Ovary (tissue), 9 donors: ENCODE results near the gene COL4A4. TPM values are rescaled to one million over a fixed set of nuclear protein-coding genes. Genes with fewer than 3 reads are reported as not detected.
A peak's percentile ranks its signal among the peaks of the same experiment; 100 is the strongest.
"Not testable (repeated sequence)": the region's sequence is repeated elsewhere in the genome, so short reads cannot be mapped to it uniquely, and the experiment has no call there.

ENCODE experiments used
- DNase-seq, 5 donors: peaks; one replicate each; pipeline ENCODE4 v3.0.0-alpha.2; 2019 to 2020
- H3K27ac ChIP-seq, 2 donors: fragments of 200-600 bp; one replicate each; pipeline versions ENCODE4 v1.5.1 to v1.8.0; 2019 to 2022
- H3K27me3 ChIP-seq: fragments of 200-600 bp; one replicate; pipeline ENCODE4 v1.8.0; 2022
- H3K36me3 ChIP-seq: fragments of 200-600 bp; sonication (generic); one replicate; pipeline ENCODE4 v1.5.1; 2019
- H3K4me1 ChIP-seq: one replicate; pipeline ENCODE4 v1.8.1; 2013; ENCODE audit warnings: mild to moderate bottlenecking, moderate library complexity; ENCODE audit not compliant: insufficient read depth
- H3K4me3 ChIP-seq: fragments of 200-600 bp; sonication (generic); one replicate; pipeline ENCODE4 v1.5.1; 2017
- H3K9me3 ChIP-seq, 2 donors: fragments of 200-600 bp in 1 of 2; sonication (generic) in 1 of 2; one replicate each; pipeline versions ENCODE4 v1.5.1 to v1.8.1; 2013 to 2019; ENCODE audit warnings: mild to moderate bottlenecking in 1 of 2, moderate library complexity in 1 of 2
- CTCF ChIP-seq, 3 donors: fragments of 450-650 bp in 2 of 3; fragments of 200-600 bp in 1 of 3; IDR thresholded peaks; one replicate each; pipeline versions ENCODE4 v1.5.1 to v1.8.0; 2016 to 2022; ENCODE audit warnings: antibody characterized with exemption in 3 of 3, mild to moderate bottlenecking in 1 of 3
- EP300 ChIP-seq: sonication (generic); formaldehyde crosslinking; IDR thresholded peaks from one replicate; pipeline ENCODE4 v1.6.1; 2017; ENCODE audit warnings: antibody characterized with exemption
- POLR2A ChIP-seq: fragments of 450-650 bp; IDR thresholded peaks from one replicate; pipeline ENCODE4 v1.6.1; 2017; ENCODE audit warnings: antibody characterized with exemption, mild to moderate bottlenecking, moderate library complexity
- WGBS, 3 donors: extraction: QIAGEN DNeasy Blood & Tissue Kit in 1 of 3; methylation state at CpG; one replicate each; pipeline versions ENCODE4 v1.1.5 to v1.1.7; 2013 to 2017; 5-methylcytosine and 5-hydroxymethylcytosine counted together
- intact Hi-C, 4 donors: fragments of 100-400 bp; cut with DNase I; formaldehyde crosslinking; loops; one replicate each; pipeline versions ENCODE4 v1.11.0 to v1.15.1; 2022 to 2023
- polyA plus RNA-seq, 2 donors: library from polyadenylated mRNA; stranded (reverse); fragments of 200-250 nt in 1 of 2; fragments of 350-450 nt in 1 of 2; fragmentation: Illumina TruSeq in 1 of 2; extraction: RNeasy Lipid Tissue Mini Kit (QIAGEN cat#74804) in 1 of 2; gene quantifications; one replicate each; pipeline ENCODE4 v1.2.3, GENCODE V29; 2013 to 2014
- total RNA-seq, 7 donors: library from RNA; depleted of rRNA in 2 of 7; stranded (reverse); fragments of >200 nt in 2 of 7; fragmentation: NEBNext Ultra II Directional in 3 of 7; extraction: Animal tissue kit (Norgen Biotek cat#: 25700) in 3 of 7; gene quantifications; one replicate each; pipeline versions ENCODE4 v1.1.0 to v1.2.4, GENCODE V29; 2016 to 2023
- donor health status: DM: no; HTN: no; CAD: no; lungs with moderate emphysema.
- donor health status: DM: no; HTN: no; CAD: no.
- donor health status: Bipolar disorder and iron deficiency.
- donor health status: DM: yes; HTN: yes; CAD: no.
- donor health status: DM: no; HTN: no; CAD: no.
- donor health status: DM: yes; HTN: yes; CAD: no.

COL4A4 gene
- total and polyA plus RNA-seq, 9 donors, result 0.30 to 8.3 (median 2.0) TPM

GRCh38 chr2:227179988-227180685 lies 16.1 kb upstream of the COL4A4 start:
- H3K27me3 ChIP-seq, result no peaks in the 10 kb centered on the region
- TF ChIP-seq CTCF (IDR thresholded peaks at IDR 0.05) (no peak), EP300 (no peak), POLR2A (no peak)
- H3K9me3 ChIP-seq, result no peaks in the 10 kb centered on the region
- H3K36me3 ChIP-seq, result no peaks in the 10 kb centered on the region
- intact Hi-C loops, result no loop called here
- DNase-seq, result peak; percentile 25 to 66 (median 42)
- no peak overlapping the region for H3K4me3 ChIP-seq
- WGBS, 3 donors, result 12 to 28% (median 17%) methylated on average over 11 of the region's 11 CpGs
- H3K27ac ChIP-seq, result peak overlapping the region in 1 of 2 donors; percentile 39
- H3K4me1 ChIP-seq, result peaks cover 5% of the 10 kb centered on the region

GRCh38 chr2:227177592-227178336 lies 13.8 kb upstream of the COL4A4 start:
- no peaks in the 10 kb centered on the region for H3K36me3 ChIP-seq
- H3K4me3 ChIP-seq, result no peak overlapping the region
- no peaks in the 10 kb centered on the region for H3K9me3 ChIP-seq
- intact Hi-C loops, result no loop called here
- WGBS, 3 donors, result 92 to 96% (median 95%) methylated on average over 12 of the region's 12 CpGs
- DNase-seq, result no peak
- no peak overlapping the region for H3K27ac ChIP-seq
- no peaks in the 10 kb centered on the region for H3K27me3 ChIP-seq
- H3K4me1 ChIP-seq, result peaks cover 5% of the 10 kb centered on the region
- TF ChIP-seq CTCF (IDR thresholded peaks at IDR 0.05) (no peak), EP300 (no peak), POLR2A (no peak)

- H3K36me3 ChIP-seq, H3K9me3 ChIP-seq, intact Hi-C loops, H3K27me3 ChIP-seq, H3K4me1 ChIP-seq, H3K27ac ChIP-seq, DNase-seq, H3K4me3 ChIP-seq: not testable (repeated sequence)
- WGBS, 3 donors, result 93 to 96% (median 95%) methylated on average over 11 of the region's 11 CpGs
Observed at GRCh38 chr2:227171779-227172178, 7.8 kb upstream of the COL4A4 start.

- H3K9me3 ChIP-seq, result no peaks in the 10 kb centered on the region
- no peaks in the 10 kb centered on the region for H3K36me3 ChIP-seq
- peak overlapping the region; percentile 3 to 11 for H3K27ac ChIP-seq
- H3K4me1 ChIP-seq, result no peaks in the 10 kb centered on the region
- TF ChIP-seq CTCF (IDR thresholded peaks at IDR 0.05) (no peak), EP300 (no peak), POLR2A (no peak)
- H3K27me3 ChIP-seq, result no peaks in the 10 kb centered on the region
- intact Hi-C loops, result no loop called here
- peak in 3 of 5 donors; percentile 20 to 32 (median 30) for DNase-seq
- peak overlapping the region; percentile 47 for H3K4me3 ChIP-seq
- 4 to 13% (median 6%) methylated on average over 17 to 38 of the region's 38 CpGs for WGBS, 3 donors
Observed at GRCh38 chr2:227164763-227165291, 822 bp upstream of the COL4A4 start.
